NCI-H1694 treated with DMSO at 0.1 percent for 48 hours (cell line): ENCODE results near the gene LRRC1.
A peak's percentile ranks its signal among the peaks of the same experiment; 100 is the strongest.

Experiments used
- DNase-seq: peaks from one replicate; lab custom pipeline; 2025; lab: John Stamatoyannopoulos, UW

LRRC1 gene

DNA sequence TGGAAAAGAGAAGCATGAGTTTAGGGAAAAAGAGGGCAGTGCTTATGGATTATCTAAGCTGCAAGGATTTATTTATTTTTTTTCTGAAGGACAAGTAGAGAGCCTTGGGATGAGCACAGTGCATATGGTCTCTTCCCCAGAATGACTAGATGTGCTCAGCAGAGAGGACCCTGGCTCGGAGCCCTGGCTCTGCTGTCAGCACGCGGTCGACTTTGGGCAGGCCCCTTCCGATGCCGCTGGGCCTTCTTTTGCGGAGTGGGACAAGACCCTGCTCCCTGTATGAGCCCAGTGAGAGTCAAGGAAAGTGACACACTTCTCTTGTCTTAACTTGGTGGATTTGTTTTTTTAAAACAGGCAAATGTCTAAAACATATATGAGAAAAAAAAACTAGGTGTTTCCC lies 51.4 kb downstream of the LRRC1 start:
- no peak for DNase-seq

DNA sequence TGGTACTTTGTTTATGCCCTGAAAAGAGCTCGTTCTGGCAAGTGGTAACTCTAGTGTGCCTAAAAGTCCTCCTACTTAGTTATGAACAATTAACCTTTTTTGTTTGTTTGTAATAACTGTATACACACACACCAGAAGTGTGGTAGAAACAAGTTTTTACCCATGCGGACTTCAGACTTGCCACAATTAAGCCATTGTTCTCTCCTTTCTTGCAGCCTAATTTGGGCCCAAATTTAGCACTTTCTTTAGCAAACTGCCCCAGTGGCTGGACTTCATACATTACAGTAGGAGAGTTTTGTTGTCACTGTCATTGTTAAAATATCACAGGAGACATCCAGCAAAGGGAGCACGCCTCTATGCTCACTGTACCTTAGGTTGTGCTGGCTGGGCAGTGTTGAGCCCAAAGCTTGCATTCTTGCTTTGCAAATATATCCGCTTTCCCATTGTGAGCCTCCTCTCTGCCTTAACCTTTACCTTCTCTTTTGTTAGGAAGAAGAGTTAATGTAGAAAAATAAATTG lies 53.0 kb downstream of the LRRC1 start:
- DNase-seq: no peak

DNA sequence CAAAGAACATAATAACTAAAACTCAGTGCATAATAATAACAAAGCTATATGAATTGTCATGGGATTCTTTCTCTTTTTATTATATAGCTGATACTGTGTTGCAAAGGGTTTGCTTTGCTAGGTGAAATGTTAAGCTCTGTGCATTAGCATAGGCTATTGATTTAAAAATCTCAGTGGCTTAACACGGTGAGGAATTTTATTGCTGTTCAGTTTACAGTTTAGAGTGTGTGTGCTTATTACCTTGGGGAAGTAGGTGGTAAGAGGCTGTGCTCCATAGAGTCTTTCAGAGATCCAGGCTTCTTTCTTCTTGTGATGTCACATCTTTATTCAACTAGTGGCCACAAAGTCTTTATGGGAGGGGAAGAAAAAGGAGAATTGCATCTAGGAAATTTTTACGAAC lies 55.7 kb downstream of the LRRC1 start:
- DNase-seq: no peak

DNA sequence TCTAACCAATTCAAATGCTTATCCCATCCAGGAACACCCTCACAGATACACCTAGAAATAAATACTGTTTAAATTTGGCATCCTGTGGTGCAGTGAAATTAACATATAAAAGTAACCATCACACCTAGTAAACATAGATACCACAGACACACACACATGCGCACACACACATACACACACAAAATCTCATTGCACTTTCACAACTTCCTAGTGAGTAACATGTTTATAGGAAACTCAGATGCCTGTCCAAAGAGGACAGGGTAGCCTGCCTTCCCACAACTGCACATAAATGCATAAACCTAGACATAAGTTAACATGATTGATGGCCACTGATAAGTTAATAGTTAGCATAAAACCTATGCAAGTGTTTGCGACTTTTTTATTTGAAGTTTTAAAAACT lies 56.8 kb downstream of the LRRC1 start:
- no peak for DNase-seq

DNA sequence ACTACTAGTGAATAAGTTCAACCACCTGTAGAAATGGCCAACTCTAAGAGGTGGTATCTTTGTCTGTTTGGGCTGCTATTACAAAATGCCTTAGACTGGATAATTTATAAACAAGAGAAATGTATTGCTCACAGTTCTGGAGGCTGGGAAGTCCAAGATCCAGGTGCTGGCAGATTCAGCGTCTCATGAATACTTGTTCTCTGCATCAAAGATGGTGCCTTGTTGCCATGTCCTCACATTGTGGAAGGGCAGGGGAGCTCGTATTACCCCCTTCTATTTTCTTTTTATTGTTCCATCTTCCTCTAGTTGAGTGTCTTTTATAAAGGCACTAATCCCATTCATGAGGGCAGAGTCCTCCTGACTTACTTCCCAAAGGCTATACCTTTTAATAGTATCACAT lies 58.0 kb downstream of the LRRC1 start:
- no peak for DNase-seq

DNA sequence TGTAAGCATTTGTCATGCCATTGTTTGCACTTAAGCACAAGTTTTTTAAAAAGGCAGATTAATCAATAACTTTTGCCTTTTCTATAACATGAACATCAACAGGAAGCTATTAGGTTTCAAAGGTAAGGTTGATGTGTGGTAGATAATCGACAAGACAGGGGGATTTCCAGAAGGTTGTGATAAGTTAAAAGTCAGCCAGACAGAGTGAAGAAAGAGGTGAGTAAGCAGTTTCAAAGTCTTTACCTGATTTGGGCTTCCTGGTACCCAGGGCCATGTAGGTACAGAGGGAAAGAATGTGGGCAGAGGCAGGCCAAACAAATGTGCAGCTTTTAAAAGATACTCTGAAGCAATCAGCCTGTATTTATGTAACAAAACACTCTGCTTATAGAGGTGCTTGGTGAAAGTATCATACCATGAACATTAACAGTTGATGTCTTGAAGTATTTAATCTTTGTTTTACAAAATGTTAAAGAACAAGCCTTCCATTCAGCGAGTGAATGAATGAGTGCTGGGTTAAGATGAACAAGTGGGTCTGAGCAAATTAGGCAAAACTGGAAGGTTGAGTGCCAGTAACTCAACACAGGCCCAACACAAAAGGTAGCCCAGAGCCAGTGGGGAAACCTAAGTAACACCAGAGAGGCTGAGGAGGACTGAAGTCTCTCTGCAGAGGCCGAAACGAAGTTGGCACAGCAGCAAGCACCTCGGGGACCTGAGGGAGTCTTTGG lies 60.2 kb downstream of the LRRC1 start:
- no peak for DNase-seq

DNA sequence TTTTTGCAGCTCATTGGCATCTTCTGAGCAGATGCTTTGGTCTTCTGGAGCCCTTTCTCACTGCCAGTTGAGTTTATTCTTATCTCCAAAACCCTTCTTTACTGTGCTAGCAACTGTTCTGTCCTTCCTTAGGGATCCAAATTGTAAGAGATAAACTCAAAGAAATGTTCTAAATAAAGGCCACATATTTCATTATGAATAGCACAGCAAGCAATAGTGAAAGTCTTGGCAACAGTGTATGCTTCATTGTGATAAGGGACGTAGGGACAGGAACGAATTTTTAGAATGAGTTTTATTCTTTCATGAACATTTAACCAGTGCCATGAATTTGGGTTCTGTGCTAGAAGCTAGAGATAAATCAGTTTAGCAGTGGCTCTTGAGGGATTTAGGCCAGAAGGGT lies 61.1 kb downstream of the LRRC1 start:
- no peak for DNase-seq

DNA sequence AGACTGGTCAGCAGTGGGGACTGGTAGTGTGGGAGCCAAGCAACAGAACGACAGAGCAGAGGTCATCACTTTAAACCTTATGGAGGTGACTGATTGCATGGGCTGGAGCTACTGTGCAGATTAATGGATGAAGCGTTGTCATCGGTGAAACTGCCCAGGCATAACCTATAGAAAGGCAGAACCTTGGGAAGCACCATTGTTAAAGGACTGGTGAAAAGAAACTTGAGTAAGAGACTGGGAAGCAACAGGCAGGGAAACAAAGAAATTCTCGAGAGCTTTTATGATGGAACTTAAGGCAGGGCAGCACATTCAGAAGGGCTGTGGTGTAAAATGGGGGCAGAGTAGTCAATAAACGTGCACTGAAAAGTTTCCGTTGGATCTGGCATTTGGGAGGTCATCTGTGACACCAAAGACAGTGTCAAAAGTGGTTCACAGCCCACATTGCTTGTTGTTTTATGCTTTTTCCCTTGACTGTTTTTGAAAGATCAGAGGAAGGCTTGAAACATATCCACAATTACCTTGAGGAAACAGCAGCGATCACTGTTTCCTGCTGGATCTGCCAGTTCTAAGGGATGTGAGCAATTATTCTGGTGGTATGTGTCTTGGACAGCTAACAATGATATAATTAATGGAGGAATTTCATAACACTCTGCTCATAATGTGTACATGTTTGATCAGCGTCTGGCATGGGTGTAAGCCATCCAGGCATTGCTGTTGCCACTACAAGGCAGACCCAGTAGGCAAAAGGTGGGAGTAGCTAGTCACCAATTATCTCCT lies 62.7 kb downstream of the LRRC1 start:
- no peak for DNase-seq

DNA sequence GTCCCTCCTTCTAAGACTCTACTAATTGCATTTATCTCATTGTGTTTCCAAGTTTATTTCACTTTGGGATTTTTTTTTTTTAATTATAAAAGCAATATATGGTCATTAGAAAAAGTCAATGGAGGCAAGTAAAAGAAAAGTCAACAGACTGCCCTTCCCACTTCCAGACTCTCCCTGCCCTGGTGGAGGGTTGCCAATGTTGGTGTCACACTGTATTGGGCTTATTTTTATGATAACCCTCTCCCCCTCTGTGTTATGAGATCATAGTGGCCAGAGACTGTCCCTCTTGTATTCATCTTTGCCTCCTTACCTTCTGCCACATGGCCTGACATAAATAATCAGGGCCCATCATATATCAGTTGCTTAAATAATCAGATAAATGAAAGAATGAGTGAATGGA lies 63.4 kb downstream of the LRRC1 start:
- DNase-seq: no peak

DNA sequence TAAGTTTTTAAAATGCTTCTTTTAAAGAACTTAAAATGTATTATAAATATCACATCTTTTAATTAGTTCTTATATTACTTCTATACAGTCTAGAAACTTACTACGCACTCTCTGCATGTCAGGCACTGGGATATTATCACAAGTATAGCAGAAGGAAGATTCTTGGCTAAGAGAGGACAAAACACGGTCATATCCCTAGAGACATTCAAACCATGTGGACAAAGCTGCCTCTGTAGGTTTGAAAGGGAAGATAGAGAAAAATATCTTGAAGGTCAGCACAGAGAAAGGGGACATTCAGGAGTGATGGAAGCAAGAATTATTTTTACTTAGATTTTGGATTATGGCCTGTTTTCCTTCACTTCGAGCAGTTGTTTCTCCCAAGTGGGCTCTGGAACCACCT lies 64.1 kb downstream of the LRRC1 start:
- DNase-seq: no peak

DNA sequence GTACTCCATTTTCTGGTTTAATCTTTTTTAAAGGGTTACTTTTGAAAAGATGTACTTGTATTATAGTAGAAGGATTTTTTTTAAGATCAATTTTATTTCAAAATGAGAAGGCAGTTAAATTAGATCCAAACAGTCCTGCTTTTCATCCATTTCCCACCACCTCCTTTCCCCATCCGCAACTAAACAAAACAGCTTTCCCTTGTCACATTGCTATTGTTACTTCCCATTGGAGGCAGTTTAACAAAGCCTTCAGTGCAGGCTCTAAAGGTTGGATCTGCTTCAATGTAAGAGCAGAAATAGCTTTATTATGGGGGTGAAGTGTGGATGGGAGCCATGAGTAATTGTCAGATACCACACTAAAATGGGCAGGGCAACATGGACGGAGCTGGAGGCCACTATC lies 65.7 kb downstream of the LRRC1 start:
- no peak for DNase-seq

DNA sequence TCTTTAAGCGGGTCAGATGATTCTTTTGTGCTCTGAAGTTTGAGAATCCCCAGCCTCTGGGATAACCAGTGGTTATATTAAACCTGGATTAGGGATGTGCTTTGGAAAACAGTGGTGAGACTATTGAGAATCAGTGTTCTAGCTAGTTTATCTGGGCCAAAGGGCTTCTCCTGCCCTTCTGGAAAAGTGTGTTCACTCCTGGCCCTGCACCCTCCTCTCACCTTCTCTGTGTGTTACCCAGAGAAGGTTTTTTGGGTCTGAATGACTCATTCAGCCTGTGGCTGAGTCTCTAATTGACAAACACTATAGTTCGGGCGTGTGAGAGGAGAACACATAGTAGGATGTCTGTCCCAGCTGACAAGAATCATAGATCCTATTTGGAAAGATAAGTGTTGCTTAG lies 66.7 kb downstream of the LRRC1 start:
- no peak for DNase-seq

DNA sequence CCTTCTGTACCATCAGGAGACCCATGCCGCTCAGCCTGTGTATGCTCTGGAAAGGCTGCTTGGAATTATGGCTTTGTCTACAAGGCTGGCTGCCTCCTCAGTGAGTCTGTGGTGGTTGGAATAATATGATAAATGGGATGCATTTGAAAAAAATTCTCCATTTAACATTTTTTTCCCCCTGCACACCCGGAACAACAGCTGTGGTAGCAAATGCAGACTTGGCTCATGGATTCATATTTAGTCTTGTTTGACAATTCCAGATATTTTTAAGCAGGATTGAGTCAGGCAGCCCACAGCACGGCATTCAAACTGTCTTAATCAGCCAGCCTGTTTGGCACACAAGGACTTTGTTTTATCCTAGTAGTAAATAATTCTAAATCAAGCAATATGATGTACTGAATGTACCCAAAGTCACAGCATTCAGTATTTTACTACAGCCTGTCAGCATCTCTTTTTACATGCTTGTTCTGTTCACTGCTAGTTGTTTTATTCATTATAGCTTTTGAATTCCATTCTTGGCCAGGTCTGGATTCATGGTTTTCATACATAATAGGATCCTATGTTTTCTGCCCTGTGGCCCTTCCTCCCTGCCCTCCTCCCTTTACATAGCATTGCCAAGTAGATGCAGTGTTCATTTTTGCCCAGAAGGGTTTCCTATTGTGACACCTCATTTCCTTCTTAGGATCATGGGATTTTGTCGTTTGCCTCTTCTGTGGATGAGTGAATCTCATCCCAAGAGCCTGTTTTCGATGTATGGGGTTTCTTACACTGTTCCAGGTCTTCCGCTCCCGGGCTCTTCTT lies 68.1 kb downstream of the LRRC1 start:
- peak; percentile 56 for DNase-seq

DNA sequence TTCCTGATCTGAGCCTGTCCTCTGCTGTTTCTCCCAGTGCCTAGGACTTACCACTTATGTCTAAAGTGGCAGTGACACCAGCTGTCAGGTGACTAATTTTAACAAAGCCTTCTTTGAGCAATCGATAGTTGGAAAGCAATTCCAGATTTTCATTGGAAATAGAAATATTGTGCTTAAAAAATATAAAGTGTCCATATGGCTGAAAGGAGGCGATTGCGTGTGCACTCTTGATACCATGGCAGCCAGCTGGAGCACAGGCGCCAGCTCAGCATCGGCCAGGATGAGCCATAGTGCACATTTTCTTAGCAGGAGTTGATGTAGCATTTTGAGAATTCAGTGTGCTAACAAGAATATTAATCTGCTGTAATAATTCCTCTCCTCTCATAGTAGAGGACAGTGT lies 70.0 kb downstream of the LRRC1 start:
- DNase-seq: peak; percentile 13

DNA sequence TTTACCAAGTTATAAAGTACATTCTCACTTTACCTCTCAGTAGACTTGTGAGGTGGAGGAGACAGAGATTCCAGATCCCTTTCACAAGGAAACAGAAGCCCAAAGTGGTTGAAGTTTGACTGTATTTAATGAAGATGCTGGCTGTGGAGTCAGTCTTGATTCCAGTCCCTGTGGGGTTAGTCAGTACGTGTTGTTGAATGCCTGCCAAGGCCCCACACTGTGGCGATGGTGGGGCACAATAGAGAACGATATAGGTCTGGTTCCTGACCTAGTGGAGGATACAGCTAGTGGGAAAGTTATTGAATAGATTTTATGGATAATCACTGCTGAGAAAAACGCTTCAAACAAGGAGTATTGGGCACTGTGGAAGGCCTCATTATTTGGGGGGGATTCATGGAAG lies 71.4 kb downstream of the LRRC1 start:
- no peak for DNase-seq

DNA sequence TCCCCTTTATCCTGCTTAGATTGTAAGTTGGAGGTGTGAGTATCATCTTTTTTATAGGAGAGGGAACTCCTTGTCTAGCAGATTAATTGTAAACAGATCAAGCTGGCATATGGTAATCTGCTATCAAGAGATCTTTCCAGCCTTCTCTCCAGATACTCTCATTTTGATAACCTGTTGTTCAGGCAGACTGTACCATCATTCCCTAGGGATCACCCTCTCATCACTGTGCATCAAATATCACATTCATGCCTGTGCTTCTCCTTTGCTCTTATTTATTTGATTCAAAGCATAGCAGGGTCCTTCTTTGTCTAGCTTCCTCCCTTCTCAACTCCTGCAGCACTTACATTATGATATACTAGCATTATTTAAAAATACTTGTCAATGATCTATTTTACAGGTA lies 73.8 kb downstream of the LRRC1 start:
- no peak for DNase-seq

DNA sequence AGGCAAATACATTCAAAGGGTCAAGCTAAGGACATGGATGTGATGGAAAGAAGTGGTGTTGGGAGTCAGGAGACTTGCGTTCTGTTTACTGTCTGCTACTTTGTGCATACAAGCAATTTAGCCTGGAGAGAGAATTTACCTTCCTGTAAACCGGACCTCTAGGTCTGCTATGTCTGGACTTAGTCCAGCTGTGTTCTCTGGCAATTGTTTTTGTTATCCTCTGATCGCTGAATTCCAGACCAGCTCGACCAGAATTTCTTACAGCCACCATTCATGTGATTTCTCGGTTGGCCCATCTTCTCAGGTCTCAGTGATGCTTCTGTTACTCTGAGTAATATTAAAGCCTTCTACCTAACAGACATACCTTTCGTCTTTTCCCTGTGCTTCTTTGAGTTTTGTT lies 75.2 kb downstream of the LRRC1 start:
- DNase-seq: no peak

DNA sequence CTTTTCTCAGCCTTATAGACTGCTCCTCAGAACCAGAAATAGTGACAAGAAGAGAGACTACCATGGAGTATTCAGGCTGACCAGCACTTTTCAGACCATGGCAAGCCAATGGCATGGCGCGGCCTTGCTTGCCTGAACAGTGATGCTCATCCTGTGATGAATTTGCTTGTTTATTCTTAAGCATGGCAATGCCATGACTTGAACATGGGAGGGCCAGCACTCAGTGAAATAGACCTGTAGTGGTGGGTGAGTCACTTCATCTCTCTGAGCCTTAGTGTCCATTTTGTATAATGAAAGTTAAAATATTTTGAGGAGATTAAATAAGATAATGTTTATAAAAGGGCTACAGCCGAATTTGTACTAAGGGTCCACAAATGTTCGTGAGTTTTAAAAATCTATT lies 79.1 kb downstream of the LRRC1 start:
- DNase-seq: no peak

DNA sequence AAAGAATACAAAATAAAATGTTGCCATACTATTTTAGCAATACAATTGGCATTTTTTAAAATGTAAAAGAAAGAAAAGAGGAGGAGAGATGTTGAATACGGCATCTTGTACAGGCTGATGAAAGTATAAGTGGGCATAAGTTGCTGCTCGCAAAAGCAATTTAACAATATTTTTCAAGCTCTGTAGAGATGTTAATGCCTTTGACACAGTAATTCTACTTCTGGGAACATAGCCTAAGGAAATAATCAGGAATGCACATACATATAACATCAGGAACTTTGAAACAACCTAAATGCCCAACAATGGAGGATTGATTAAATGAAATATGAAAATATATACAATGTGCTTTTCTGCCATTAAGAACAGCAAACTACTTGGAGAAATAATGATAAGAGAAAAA lies 80.2 kb downstream of the LRRC1 start:
- no peak for DNase-seq

DNA sequence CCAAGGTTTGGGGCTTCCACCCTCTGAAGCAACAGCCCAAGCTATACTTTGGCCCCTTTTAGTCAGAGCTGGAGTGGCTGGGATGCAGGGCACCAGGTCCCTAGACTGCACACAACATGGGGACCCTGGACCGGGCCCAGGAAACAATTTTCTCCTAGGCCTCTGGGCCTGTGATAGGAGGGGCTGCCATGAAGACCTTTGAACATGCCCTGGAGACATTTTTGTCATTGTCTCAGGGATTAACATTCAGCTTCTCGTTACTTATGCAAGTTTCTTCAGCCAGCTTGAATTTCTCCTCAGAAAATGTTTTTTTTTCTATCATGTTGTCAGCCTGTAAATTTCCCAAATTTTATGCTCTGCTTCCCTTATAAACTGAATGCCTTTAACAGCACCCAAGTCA lies 82.3 kb downstream of the LRRC1 start:
- DNase-seq: no peak

DNA sequence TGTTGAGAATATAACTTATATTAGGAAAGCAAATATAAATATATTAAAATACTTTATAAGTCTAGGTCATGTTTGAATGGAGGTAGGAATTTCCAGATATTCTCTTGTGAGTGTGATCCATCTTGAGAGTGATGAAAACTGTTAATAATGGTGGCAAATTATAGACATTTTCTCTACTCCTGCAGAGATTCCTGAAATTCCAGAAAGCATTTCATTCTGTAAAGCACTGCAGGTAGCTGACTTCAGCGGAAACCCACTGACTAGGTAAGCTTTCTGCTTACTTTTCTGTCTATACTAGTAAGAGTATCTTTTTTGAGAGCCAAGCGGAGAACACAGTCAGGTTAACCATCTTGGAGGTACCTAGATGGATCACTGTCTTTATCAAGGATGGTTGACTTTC lies 84.0 kb downstream of the LRRC1 start:
- DNase-seq: no peak

DNA sequence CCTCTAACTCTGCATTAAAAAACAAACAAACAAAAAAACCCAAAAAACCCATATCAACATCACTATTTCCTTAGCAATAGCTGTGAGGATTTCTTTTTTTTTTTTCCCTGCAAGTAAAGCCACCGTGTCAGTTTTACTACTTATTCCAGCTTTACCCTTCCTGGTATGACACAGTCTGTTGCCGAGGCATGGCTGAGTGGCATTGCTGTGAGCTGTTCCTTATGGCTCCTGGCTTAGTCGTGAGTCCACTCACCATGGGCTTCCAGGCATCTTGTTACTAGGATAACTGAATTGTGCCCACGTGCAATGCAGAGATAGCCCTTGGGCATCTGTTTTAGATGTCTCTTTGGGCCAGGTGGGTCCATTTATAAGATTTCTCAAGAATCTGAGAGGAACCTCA lies 84.8 kb downstream of the LRRC1 start:
- no peak for DNase-seq

DNA sequence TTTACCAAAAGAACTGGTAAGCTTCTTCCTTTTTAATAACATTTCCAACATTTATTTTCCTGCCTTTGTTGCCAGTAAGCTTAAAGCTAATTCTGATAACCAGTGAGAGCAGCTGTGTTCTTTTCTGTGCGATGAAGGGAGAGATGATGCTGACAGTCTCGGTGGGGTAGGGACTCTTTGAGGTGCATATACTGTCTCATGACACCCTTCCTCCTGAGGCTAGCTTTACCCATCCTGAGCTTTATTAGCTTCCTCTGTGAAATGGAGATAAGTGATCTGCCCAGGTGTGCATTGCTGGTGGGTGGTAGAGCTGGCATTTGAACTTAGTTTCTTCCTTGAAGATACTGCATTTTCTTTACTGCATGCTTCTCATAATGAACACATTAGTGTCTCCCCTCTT lies 92.5 kb downstream of the LRRC1 start:
- DNase-seq: no peak
